ENCODE results near the gene LONP1.
"Not testable (repeated sequence)": the region's sequence is repeated elsewhere in the genome, so short reads cannot be mapped to it uniquely, and the experiment has no call there.

LONP1 gene

GRCh38 chr19:5743630-5744029 lies 23.7 kb upstream of the LONP1 start:
- Histone ChIP-seq H3K27ac (ENCODE audit: low read depth in 2 of 2, low read length in 2 of 2) (no peak overlapping the region), H3K27me3 (ENCODE audit: control insufficient read depth in 2 of 2, insufficient read depth in 2 of 2, low read length in 2 of 2) (no peaks in the 10 kb centered on the region), H3K4me1 (ENCODE audit: control insufficient read depth in 2 of 2, insufficient read depth in 2 of 2, low read length in 2 of 2) (no peaks in the 10 kb centered on the region), H3K9me3 (ENCODE audit: control insufficient read depth in 2 of 2, low read length in 2 of 2) (no peaks in the 10 kb centered on the region), H3K36me3 (ENCODE audit: control insufficient read depth in 2 of 2, insufficient read depth in 2 of 2, low read length in 2 of 2) (no peaks in the 10 kb centered on the region), H3K4me3 (ENCODE audit: low read length in 2 of 2) (no peak overlapping the region), H3K9ac (ENCODE audit: low read depth in 1 of 2, low read length in 2 of 2) (no peak overlapping the region)

GRCh38 chr19:5742051-5742450 lies 22.1 kb upstream of the LONP1 start:
- no peaks in the 10 kb centered on the region for H3K36me3 ChIP-seq (ENCODE audit: control insufficient read depth in 2 of 2, insufficient read depth in 2 of 2, low read length in 2 of 2)
- no peak overlapping the region for H3K27ac ChIP-seq (ENCODE audit: low read depth in 2 of 2, low read length in 2 of 2)
- no peaks in the 10 kb centered on the region for H3K4me1 ChIP-seq (ENCODE audit: control insufficient read depth in 2 of 2, insufficient read depth in 2 of 2, low read length in 2 of 2)
- H3K27me3 ChIP-seq (ENCODE audit: control insufficient read depth in 2 of 2, insufficient read depth in 2 of 2, low read length in 2 of 2), result no peaks in the 10 kb centered on the region
- H3K4me3 ChIP-seq (ENCODE audit: low read length in 2 of 2), result no peak overlapping the region
- H3K9me3 ChIP-seq (ENCODE audit: control insufficient read depth in 2 of 2, low read length in 2 of 2), result no peaks in the 10 kb centered on the region
- no peak overlapping the region for H3K9ac ChIP-seq (ENCODE audit: low read depth in 1 of 2, low read length in 2 of 2)

GRCh38 chr19:5738423-5738822 lies 18.5 kb upstream of the LONP1 start:
- Histone ChIP-seq H3K9me3 (ENCODE audit: control insufficient read depth in 2 of 2, low read length in 2 of 2) (no peaks in the 10 kb centered on the region), H3K27ac (ENCODE audit: low read depth in 2 of 2, low read length in 2 of 2) (no peak overlapping the region), H3K4me1 (ENCODE audit: control insufficient read depth in 2 of 2, insufficient read depth in 2 of 2, low read length in 2 of 2) (no peaks in the 10 kb centered on the region), H3K36me3 (ENCODE audit: control insufficient read depth in 2 of 2, insufficient read depth in 2 of 2, low read length in 2 of 2) (no peaks in the 10 kb centered on the region), H3K9ac (ENCODE audit: low read depth in 1 of 2, low read length in 2 of 2) (no peak overlapping the region), H3K27me3 (ENCODE audit: control insufficient read depth in 2 of 2, insufficient read depth in 2 of 2, low read length in 2 of 2) (no peaks in the 10 kb centered on the region), H3K4me3 (ENCODE audit: low read length in 2 of 2) (no peak overlapping the region)

DNA sequence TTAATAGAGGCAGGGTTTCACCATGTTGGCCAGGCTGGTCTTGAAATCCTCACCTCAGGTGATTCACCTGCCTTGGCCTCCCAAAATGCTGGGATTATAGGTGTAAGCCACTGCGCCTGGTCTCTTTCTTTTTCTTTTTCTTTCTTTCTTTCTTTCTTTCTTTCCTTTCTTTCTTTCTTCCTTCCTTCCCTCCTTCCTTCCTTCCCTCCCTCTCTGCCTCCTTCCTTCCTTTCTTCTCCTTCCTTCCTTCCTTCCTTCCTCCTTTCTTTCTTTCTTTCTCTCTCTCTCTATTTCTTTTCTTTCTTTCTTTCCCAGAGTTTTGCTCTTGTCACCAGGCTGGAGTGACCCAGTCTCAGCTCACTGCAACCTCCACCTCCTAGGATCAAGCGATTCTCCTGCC lies 13.2 kb upstream of the LONP1 start:
- not testable (repeated sequence) for H3K9ac ChIP-seq (ENCODE audit: low read depth in 1 of 2, low read length in 2 of 2); H3K4me1 ChIP-seq (ENCODE audit: control insufficient read depth in 2 of 2, insufficient read depth in 2 of 2, low read length in 2 of 2); H3K27ac ChIP-seq (ENCODE audit: low read depth in 2 of 2, low read length in 2 of 2); H3K4me3 ChIP-seq (ENCODE audit: low read length in 2 of 2); H3K9me3 ChIP-seq (ENCODE audit: control insufficient read depth in 2 of 2, low read length in 2 of 2); H3K36me3 ChIP-seq (ENCODE audit: control insufficient read depth in 2 of 2, insufficient read depth in 2 of 2, low read length in 2 of 2); H3K27me3 ChIP-seq (ENCODE audit: control insufficient read depth in 2 of 2, insufficient read depth in 2 of 2, low read length in 2 of 2)

- H3K27me3 ChIP-seq (ENCODE audit: control insufficient read depth in 2 of 2, insufficient read depth in 2 of 2, low read length in 2 of 2), result no peaks in the 10 kb centered on the region
- no peaks in the 10 kb centered on the region for H3K36me3 ChIP-seq (ENCODE audit: control insufficient read depth in 2 of 2, insufficient read depth in 2 of 2, low read length in 2 of 2)
- no peaks in the 10 kb centered on the region for H3K4me1 ChIP-seq (ENCODE audit: control insufficient read depth in 2 of 2, insufficient read depth in 2 of 2, low read length in 2 of 2)
- H3K27ac ChIP-seq (ENCODE audit: low read depth in 2 of 2, low read length in 2 of 2), result no peak overlapping the region
- H3K4me3 ChIP-seq (ENCODE audit: low read length in 2 of 2), result no peak overlapping the region
- H3K9ac ChIP-seq (ENCODE audit: low read depth in 1 of 2, low read length in 2 of 2), result no peak overlapping the region
- H3K9me3 ChIP-seq (ENCODE audit: control insufficient read depth in 2 of 2, low read length in 2 of 2), result no peaks in the 10 kb centered on the region
These were observed 7.6 kb upstream of the LONP1 start for GRCh38 chr19:5727453-5728050.

DNA sequence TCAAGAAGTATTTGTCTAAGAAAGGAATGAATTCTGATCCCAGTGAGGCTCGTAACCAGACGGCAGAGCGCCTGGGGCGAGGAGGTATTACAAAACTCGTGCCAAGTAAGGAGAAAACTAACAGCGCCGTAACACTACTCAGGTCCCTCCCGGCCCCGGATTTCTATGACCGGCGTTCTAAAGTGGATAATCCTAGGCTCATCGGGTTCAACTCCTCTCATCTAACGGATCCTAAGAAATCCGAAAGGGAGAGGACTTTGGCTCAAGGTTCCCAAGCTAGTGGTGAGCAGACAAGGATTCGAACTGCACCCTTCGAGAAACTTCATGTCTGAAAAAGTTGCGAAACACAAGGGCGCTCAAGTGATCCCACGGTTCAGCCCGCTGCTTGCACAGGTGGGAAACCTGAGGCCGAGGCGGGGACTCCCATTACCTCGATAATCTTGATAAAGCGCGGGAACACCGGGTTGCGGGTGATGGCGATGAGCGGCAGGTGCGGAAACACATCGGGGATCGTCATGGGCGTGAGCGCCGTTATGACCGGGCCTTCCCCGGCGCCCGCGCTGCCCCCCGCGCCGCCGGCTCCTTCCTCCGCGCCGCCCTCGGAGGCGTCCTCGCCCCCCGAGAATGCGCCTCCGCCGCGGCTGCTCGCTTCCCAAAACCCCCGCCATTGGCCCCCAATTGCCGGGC lies 529 bp downstream of the LONP1 start:
- Histone ChIP-seq H3K4me3 (ENCODE audit: low read length in 2 of 2) (peak overlapping the region; percentile 71 to 98), H3K9me3 (ENCODE audit: control insufficient read depth in 2 of 2, low read length in 2 of 2) (no peaks in the 10 kb centered on the region), H3K27me3 (ENCODE audit: control insufficient read depth in 2 of 2, insufficient read depth in 2 of 2, low read length in 2 of 2) (no peaks in the 10 kb centered on the region), H3K4me1 (ENCODE audit: control insufficient read depth in 2 of 2, insufficient read depth in 2 of 2, low read length in 2 of 2) (peaks cover 13 to 17% of the 10 kb centered on the region in 2 donors), H3K9ac (ENCODE audit: low read depth in 1 of 2, low read length in 2 of 2) (peak overlapping the region; percentile 72 to 82), H3K27ac (ENCODE audit: low read depth in 2 of 2, low read length in 2 of 2) (peak overlapping the region; percentile 82 to 95), H3K36me3 (ENCODE audit: control insufficient read depth in 2 of 2, insufficient read depth in 2 of 2, low read length in 2 of 2) (no peaks in the 10 kb centered on the region)

GRCh38 chr19:5718579-5719273 lies 1.2 kb downstream of the LONP1 start:
- H3K36me3 ChIP-seq (ENCODE audit: control insufficient read depth in 2 of 2, insufficient read depth in 2 of 2, low read length in 2 of 2), result peaks cover 0 to 4% of the 10 kb centered on the region in 2 donors
- H3K4me1 ChIP-seq (ENCODE audit: control insufficient read depth in 2 of 2, insufficient read depth in 2 of 2, low read length in 2 of 2), result peaks cover 13 to 17% of the 10 kb centered on the region in 2 donors
- H3K9ac ChIP-seq (ENCODE audit: low read depth in 1 of 2, low read length in 2 of 2), result peak overlapping the region; percentile 72 to 82
- H3K9me3 ChIP-seq (ENCODE audit: control insufficient read depth in 2 of 2, low read length in 2 of 2), result no peaks in the 10 kb centered on the region
- H3K27ac ChIP-seq (ENCODE audit: low read depth in 2 of 2, low read length in 2 of 2), result no peak overlapping the region
- H3K4me3 ChIP-seq (ENCODE audit: low read length in 2 of 2), result peak overlapping the region; percentile 71 to 98
- no peaks in the 10 kb centered on the region for H3K27me3 ChIP-seq (ENCODE audit: control insufficient read depth in 2 of 2, insufficient read depth in 2 of 2, low read length in 2 of 2)

DNA sequence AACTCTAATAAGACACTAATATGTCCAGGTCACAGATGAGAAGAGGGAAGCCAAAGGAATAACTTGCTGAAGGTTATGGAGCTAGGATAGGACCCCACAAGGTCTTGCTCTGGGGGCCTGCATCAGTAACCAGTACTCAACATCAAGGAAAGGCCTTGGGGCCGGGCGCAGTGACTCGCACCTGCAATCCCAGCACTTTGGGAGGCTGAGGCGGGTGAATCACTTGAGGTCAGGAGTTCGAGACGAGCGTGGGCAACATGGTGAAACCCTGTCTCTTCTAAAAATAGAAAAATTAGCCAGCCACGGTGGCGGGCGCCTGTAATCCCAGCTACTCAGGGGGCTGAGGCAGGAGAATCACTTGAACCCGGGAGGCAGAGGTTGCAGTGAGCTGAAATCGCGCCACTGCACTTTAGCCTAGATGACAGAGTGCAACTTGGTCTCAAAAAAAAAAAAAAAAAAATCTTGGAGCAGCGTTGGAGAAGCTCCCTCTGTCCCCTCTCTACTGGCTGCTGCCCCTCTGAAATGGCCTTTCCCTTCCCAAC lies 1.8 kb downstream of the LONP1 start:
- Histone ChIP-seq H3K9me3 (ENCODE audit: control insufficient read depth in 2 of 2, low read length in 2 of 2) (no peaks in the 10 kb centered on the region), H3K27me3 (ENCODE audit: control insufficient read depth in 2 of 2, insufficient read depth in 2 of 2, low read length in 2 of 2) (no peaks in the 10 kb centered on the region), H3K36me3 (ENCODE audit: control insufficient read depth in 2 of 2, insufficient read depth in 2 of 2, low read length in 2 of 2) (peaks cover 4 to 8% of the 10 kb centered on the region in 2 donors), H3K4me3 (ENCODE audit: low read length in 2 of 2) (peak overlapping the region in 1 of 2 donors; percentile 98), H3K4me1 (ENCODE audit: control insufficient read depth in 2 of 2, insufficient read depth in 2 of 2, low read length in 2 of 2) (peaks cover 13 to 17% of the 10 kb centered on the region in 2 donors), H3K27ac (ENCODE audit: low read depth in 2 of 2, low read length in 2 of 2) (no peak overlapping the region), H3K9ac (ENCODE audit: low read depth in 1 of 2, low read length in 2 of 2) (no peak overlapping the region)

- Histone ChIP-seq H3K4me1 (ENCODE audit: control insufficient read depth in 2 of 2, insufficient read depth in 2 of 2, low read length in 2 of 2) (peaks cover 13 to 17% of the 10 kb centered on the region in 2 donors), H3K36me3 (ENCODE audit: control insufficient read depth in 2 of 2, insufficient read depth in 2 of 2, low read length in 2 of 2) (peaks cover 10 to 15% of the 10 kb centered on the region in 2 donors), H3K4me3 (ENCODE audit: low read length in 2 of 2) (no peak overlapping the region), H3K9me3 (ENCODE audit: control insufficient read depth in 2 of 2, low read length in 2 of 2) (no peaks in the 10 kb centered on the region), H3K27me3 (ENCODE audit: control insufficient read depth in 2 of 2, insufficient read depth in 2 of 2, low read length in 2 of 2) (no peaks in the 10 kb centered on the region), H3K9ac (ENCODE audit: low read depth in 1 of 2, low read length in 2 of 2) (no peak overlapping the region), H3K27ac (ENCODE audit: low read depth in 2 of 2, low read length in 2 of 2) (no peak overlapping the region)
These were observed 2.6 kb downstream of the LONP1 start for GRCh38 chr19:5717215-5717935.
